ENCODE results near the gene SPG21. TPM values are rescaled to one million over a fixed set of nuclear protein-coding genes. Genes with fewer than 3 reads are reported as not detected.
"Not testable (repeated sequence)": the region's sequence is repeated elsewhere in the genome, so short reads cannot be mapped to it uniquely, and the experiment has no call there.

Gene SPG21
- total RNA-seq, 5 donors from 2014 or later (not counting 1 experiment from before 2014, with no cell fraction given): 40.1 to 58.4 (median 49.0) TPM

- Mint-ChIP-seq H3K27ac (no peak overlapping the region), H3K4me1 (peaks cover 15 to 19% (median 17%) of the 10 kb centered on the region in 3 donors), H3K9me3 (no peaks in the 10 kb centered on the region), H3K27me3 (peaks cover 0 to 3% of the 10 kb centered on the region in 2 donors), H3K36me3 (peaks cover 27% of the 10 kb centered on the region), H3K4me3 (no peak overlapping the region)
- WGBS (ENCODE audit: insufficient coverage): no CpG with 5 or more reads among the region's 6 CpGs
- ChIA-PET POLR2A (interaction anchor here in 1 of 2 donors (0.6 kb wide), 1 partner anchor 1761 kb away, joined by 3 read pairs; no protein-coding TSS in a partner anchor), CTCF (no interaction called here)
- ATAC-seq (replicated peaks in 1 of 4) (no peak), DNase-seq (no peak)
- Histone ChIP-seq H3K4me3 (ENCODE audit: control insufficient read depth in 1 of 2, extremely low read depth in 1 of 2, low read length in 1 of 2) (no peak overlapping the region), H3K27ac (ENCODE audit: low read length) (no peak overlapping the region), H3K36me3 (ENCODE audit: control insufficient read depth in 2 of 2, extremely low read depth in 1 of 2, insufficient read depth in 1 of 2, low read length in 1 of 2) (peaks cover 3 to 27% of the 10 kb centered on the region in 2 donors), H3K9me3 (no peaks in the 10 kb centered on the region), H3K27me3 (replicated peaks in 1 of 2; ENCODE audit: control insufficient read depth in 2 of 2, extremely low read depth in 1 of 2, insufficient read depth in 2 of 2, low read length in 1 of 2) (no peaks in the 10 kb centered on the region), H3K4me1 (ENCODE audit: control insufficient read depth in 1 of 2, extremely low read depth in 1 of 2, insufficient read depth in 2 of 2, low read length in 2 of 2) (peaks cover 9 to 14% of the 10 kb centered on the region in 2 experiments)
These were observed 37.0 kb upstream of the SPG21 start for GRCh38 chr15:65026756-65027155.

- Mint-ChIP-seq H3K4me1 (no peaks in the 10 kb centered on the region), H3K27me3 (no peaks in the 10 kb centered on the region), H3K27ac (no peak overlapping the region), H3K4me3 (no peak overlapping the region), H3K36me3 (peaks cover 54% of the 10 kb centered on the region), H3K9me3 (no peaks in the 10 kb centered on the region)
- ChIA-PET CTCF (no interaction called here), POLR2A (no interaction called here)
- Histone ChIP-seq H3K4me1 (ENCODE audit: control insufficient read depth in 1 of 2, extremely low read depth in 1 of 2, insufficient read depth in 2 of 2, low read length in 2 of 2) (no peaks in the 10 kb centered on the region), H3K9me3 (no peaks in the 10 kb centered on the region), H3K36me3 (ENCODE audit: control insufficient read depth in 2 of 2, extremely low read depth in 1 of 2, insufficient read depth in 1 of 2, low read length in 1 of 2) (peaks cover 3 to 58% of the 10 kb centered on the region in 2 donors), H3K27me3 (replicated peaks in 1 of 2; ENCODE audit: control insufficient read depth in 2 of 2, extremely low read depth in 1 of 2, insufficient read depth in 2 of 2, low read length in 1 of 2) (no peaks in the 10 kb centered on the region), H3K27ac (ENCODE audit: low read length) (no peak overlapping the region), H3K4me3 (ENCODE audit: control insufficient read depth in 1 of 2, extremely low read depth in 1 of 2, low read length in 1 of 2) (no peak overlapping the region)
- DNase-seq: no peak
- ATAC-seq (replicated peaks in 1 of 4): no peak
These were observed 31.8 kb upstream of the SPG21 start for GRCh38 chr15:65021488-65021887.

- H3K36me3 Mint-ChIP-seq: peaks cover 52% of the 10 kb centered on the region
- Histone ChIP-seq H3K4me3 (ENCODE audit: control insufficient read depth in 1 of 2, extremely low read depth in 1 of 2, low read length in 1 of 2) (no peak overlapping the region), H3K27me3 (replicated peaks in 1 of 2; ENCODE audit: control insufficient read depth in 2 of 2, extremely low read depth in 1 of 2, insufficient read depth in 2 of 2, low read length in 1 of 2) (no peaks in the 10 kb centered on the region), H3K36me3 (ENCODE audit: control insufficient read depth in 2 of 2, extremely low read depth in 1 of 2, insufficient read depth in 1 of 2, low read length in 1 of 2) (peaks cover 3 to 57% of the 10 kb centered on the region in 2 donors), H3K9me3 (no peaks in the 10 kb centered on the region), H3K4me1 (ENCODE audit: control insufficient read depth in 1 of 2, extremely low read depth in 1 of 2, insufficient read depth in 2 of 2, low read length in 2 of 2) (no peaks in the 10 kb centered on the region), H3K27ac (ENCODE audit: low read length) (no peak overlapping the region)
- no peak for DNase-seq
- no peaks in the 10 kb centered on the region for H3K27me3 Mint-ChIP-seq
- ChIA-PET CTCF (no interaction called here), POLR2A (no interaction called here)
- no peak overlapping the region for H3K27ac Mint-ChIP-seq
- no peaks in the 10 kb centered on the region for H3K4me1 Mint-ChIP-seq
- H3K4me3 Mint-ChIP-seq: no peak overlapping the region
- H3K9me3 Mint-ChIP-seq: no peaks in the 10 kb centered on the region
- no peak for ATAC-seq (replicated peaks in 1 of 4)
- WGBS (ENCODE audit: insufficient coverage): no CpG with 5 or more reads among the region's 1 CpG
These were observed 30.7 kb upstream of the SPG21 start for GRCh38 chr15:65020419-65020818.

GRCh38 chr15:65011198-65011597, 21.5 kb upstream of the SPG21 start:
- CTCF ChIA-PET: interaction anchor here in 1 of 2 donors (0.6 kb wide), 1 partner anchor 31 kb away, joined by 4 read pairs; no protein-coding TSS in a partner anchor
- ATAC-seq (replicated peaks in 1 of 4); H3K9me3 ChIP-seq; POLR2A ChIA-PET; H3K4me3 Mint-ChIP-seq; H3K4me1 Mint-ChIP-seq; H3K4me1 ChIP-seq (ENCODE audit: control insufficient read depth in 1 of 2, extremely low read depth in 1 of 2, insufficient read depth in 2 of 2, low read length in 2 of 2); H3K27me3 Mint-ChIP-seq; DNase-seq; H3K27ac Mint-ChIP-seq; H3K27ac ChIP-seq (ENCODE audit: low read length); H3K27me3 ChIP-seq (replicated peaks in 1 of 2; ENCODE audit: control insufficient read depth in 2 of 2, extremely low read depth in 1 of 2, insufficient read depth in 2 of 2, low read length in 1 of 2); H3K4me3 ChIP-seq (ENCODE audit: control insufficient read depth in 1 of 2, extremely low read depth in 1 of 2, low read length in 1 of 2); H3K9me3 Mint-ChIP-seq: not testable (repeated sequence)
- WGBS (ENCODE audit: insufficient coverage): no CpG with 5 or more reads among the region's 4 CpGs
- peaks cover 14 to 37% of the 10 kb centered on the region in 2 donors for H3K36me3 ChIP-seq (ENCODE audit: control insufficient read depth in 2 of 2, extremely low read depth in 1 of 2, insufficient read depth in 1 of 2, low read length in 1 of 2)
- peaks cover 39% of the 10 kb centered on the region for H3K36me3 Mint-ChIP-seq

- H3K4me1 ChIP-seq (ENCODE audit: control insufficient read depth in 1 of 2, extremely low read depth in 1 of 2, insufficient read depth in 2 of 2, low read length in 2 of 2): no peaks in the 10 kb centered on the region
- CTCF ChIA-PET: interaction anchor here in 1 of 2 donors (0.5 kb wide), 1 partner anchor 20 kb away, joined by 5 read pairs; no protein-coding TSS in a partner anchor
- POLR2A ChIA-PET: no interaction called here
- H3K9me3 ChIP-seq: no peaks in the 10 kb centered on the region
- peaks cover 13 to 27% of the 10 kb centered on the region in 2 donors for H3K36me3 ChIP-seq (ENCODE audit: control insufficient read depth in 2 of 2, extremely low read depth in 1 of 2, insufficient read depth in 1 of 2, low read length in 1 of 2)
- DNase-seq (no peak), ATAC-seq (replicated peaks in 1 of 4) (no peak)
- no peak overlapping the region for H3K27ac Mint-ChIP-seq
- H3K4me3 Mint-ChIP-seq: no peak overlapping the region
- H3K4me1 Mint-ChIP-seq: peaks cover 0 to 6% (median 0%) of the 10 kb centered on the region in 3 donors
- H3K27me3 ChIP-seq (replicated peaks in 1 of 2; ENCODE audit: control insufficient read depth in 2 of 2, extremely low read depth in 1 of 2, insufficient read depth in 2 of 2, low read length in 1 of 2): no peaks in the 10 kb centered on the region
- H3K4me3 ChIP-seq (ENCODE audit: control insufficient read depth in 1 of 2, extremely low read depth in 1 of 2, low read length in 1 of 2): no peak overlapping the region
- no peak overlapping the region for H3K27ac ChIP-seq (ENCODE audit: low read length)
- no peaks in the 10 kb centered on the region for H3K27me3 Mint-ChIP-seq
- peaks cover 4 to 6% (median 4%) of the 10 kb centered on the region in 3 donors for H3K9me3 Mint-ChIP-seq
- WGBS (ENCODE audit: insufficient coverage): 80% methylated on average over 1 of the region's 2 CpGs
- H3K36me3 Mint-ChIP-seq: peaks cover 38% of the 10 kb centered on the region
These were observed 19.3 kb upstream of the SPG21 start for GRCh38 chr15:65008983-65009382.

- Mint-ChIP-seq H3K27ac (no peak overlapping the region), H3K9me3 (no peaks in the 10 kb centered on the region), H3K4me3 (no peak overlapping the region), H3K27me3 (no peaks in the 10 kb centered on the region), H3K4me1 (peaks cover 0 to 6% (median 0%) of the 10 kb centered on the region in 3 donors), H3K36me3 (peaks cover 26% of the 10 kb centered on the region)
- Histone ChIP-seq H3K36me3 (ENCODE audit: control insufficient read depth in 2 of 2, extremely low read depth in 1 of 2, insufficient read depth in 1 of 2, low read length in 1 of 2) (peaks cover 7 to 16% of the 10 kb centered on the region in 2 donors), H3K9me3 (no peaks in the 10 kb centered on the region), H3K27me3 (replicated peaks in 1 of 2; ENCODE audit: control insufficient read depth in 2 of 2, extremely low read depth in 1 of 2, insufficient read depth in 2 of 2, low read length in 1 of 2) (no peaks in the 10 kb centered on the region), H3K4me3 (ENCODE audit: control insufficient read depth in 1 of 2, extremely low read depth in 1 of 2, low read length in 1 of 2) (no peak overlapping the region), H3K4me1 (ENCODE audit: control insufficient read depth in 1 of 2, extremely low read depth in 1 of 2, insufficient read depth in 2 of 2, low read length in 2 of 2) (no peaks in the 10 kb centered on the region), H3K27ac (ENCODE audit: low read length) (no peak overlapping the region)
- no peak for DNase-seq
- no peak for ATAC-seq (replicated peaks in 1 of 4)
- ChIA-PET CTCF (no interaction called here), POLR2A (no interaction called here)
- no CpG with 5 or more reads among the region's 3 CpGs for WGBS (ENCODE audit: insufficient coverage)
These were observed 17.2 kb upstream of the SPG21 start for GRCh38 chr15:65006876-65007275.

GRCh38 chr15:65004993-65005392, 15.3 kb upstream of the SPG21 start:
- ChIA-PET CTCF (no interaction called here), POLR2A (interaction anchor here in 1 of 2 donors (0.7 kb wide), 1 partner anchor 144 kb away, joined by 5 read pairs; no protein-coding TSS in a partner anchor)
- no peak overlapping the region for H3K4me3 Mint-ChIP-seq

More at GRCh38 chr15:65004993-65005392, 15.3 kb upstream of the SPG21 start:
- Mint-ChIP-seq H3K36me3 (peaks cover 25% of the 10 kb centered on the region), H3K27me3 (no peaks in the 10 kb centered on the region), H3K9me3 (no peaks in the 10 kb centered on the region), H3K4me1 (peaks cover 0 to 6% (median 0%) of the 10 kb centered on the region in 3 donors), H3K27ac (peak overlapping the region in 1 of 2 donors; percentile 3)
- Histone ChIP-seq H3K27me3 (replicated peaks in 1 of 2; ENCODE audit: control insufficient read depth in 2 of 2, extremely low read depth in 1 of 2, insufficient read depth in 2 of 2, low read length in 1 of 2) (no peaks in the 10 kb centered on the region), H3K4me3 (ENCODE audit: control insufficient read depth in 1 of 2, extremely low read depth in 1 of 2, low read length in 1 of 2) (no peak overlapping the region), H3K9me3 (no peaks in the 10 kb centered on the region), H3K27ac (ENCODE audit: low read length) (no peak overlapping the region), H3K36me3 (ENCODE audit: control insufficient read depth in 2 of 2, extremely low read depth in 1 of 2, insufficient read depth in 1 of 2, low read length in 1 of 2) (peaks cover 3 to 13% of the 10 kb centered on the region in 2 donors), H3K4me1 (ENCODE audit: control insufficient read depth in 1 of 2, extremely low read depth in 1 of 2, insufficient read depth in 2 of 2, low read length in 2 of 2) (no peaks in the 10 kb centered on the region)
- no CpG with 5 or more reads among the region's 3 CpGs for WGBS (ENCODE audit: insufficient coverage)
- DNase-seq (no peak), ATAC-seq (replicated peaks in 1 of 4) (no peak)
